Measurements from ENCODE around the gene CERS6.

- TF ChIP-seq CTCF (IDR thresholded peaks at IDR 0.05) (no peak), POLR2A (IDR thresholded peaks at IDR 0.05) (no peak)
Measured at GRCh38 chr2:168684921-168685599, 229.0 kb downstream of the CERS6 start.

All from esophagus squamous epithelium (tissue), 4 donors.